SKM-1 treated with dmso at 0.1 percent for 144 hours (cell line): ENCODE measurements around the gene ABCA6.
A peak's percentile ranks its signal among the peaks of the same experiment; 100 is the strongest.
"Not testable (repeated sequence)": the region's sequence is repeated elsewhere in the genome, so short reads cannot be mapped to it uniquely, and the experiment has no call there.

Experiments
- DNase-seq: peaks from one replicate; lab custom pipeline; 2025; ENCODE audit not compliant: unreplicated experiment; lab: John Stamatoyannopoulos, UW

ABCA6 gene

GRCh38 chr17:69141431-69142174, at the start of gene ABCA6:
Gene ABCA6, minus strand, starts transcription at chr17:69141895. Its CDS starts 1,192 bp downstream, at chr17:69140703.
- no peak for DNase-seq

GRCh38 chr17:69188796-69189195, 47.1 kb upstream of the ABCA6 start:
- DNase-seq: no peak

- DNase-seq: no peak
Measured at GRCh38 chr17:69188064-69188463, 46.4 kb upstream of the ABCA6 start.

GRCh38 chr17:69187294-69187693, 45.6 kb upstream of the ABCA6 start:
- no peak for DNase-seq

GRCh38 chr17:69179227-69179952, 37.7 kb upstream of the ABCA6 start:
- no peak for DNase-seq

DNA sequence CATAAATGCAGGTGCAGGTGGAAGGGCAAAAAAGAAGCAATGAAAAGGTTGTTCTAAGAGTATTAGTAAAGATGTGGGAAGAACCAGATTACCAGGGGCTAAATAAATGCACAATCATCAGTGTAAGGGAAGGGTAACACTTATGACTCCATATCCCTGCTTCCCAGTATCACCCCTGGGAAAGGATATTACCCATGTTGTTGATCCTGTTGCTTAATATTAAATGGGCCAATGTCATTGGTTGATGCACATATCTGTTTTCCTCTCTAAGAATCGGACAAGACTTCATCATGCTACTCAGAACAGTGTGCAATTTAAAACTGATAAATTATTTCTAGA, 34.7 kb upstream of the ABCA6 start:
- DNase-seq: no peak

- peak; percentile 31 for DNase-seq
Measured at GRCh38 chr17:69175625-69176456, 34.1 kb upstream of the ABCA6 start.

DNA sequence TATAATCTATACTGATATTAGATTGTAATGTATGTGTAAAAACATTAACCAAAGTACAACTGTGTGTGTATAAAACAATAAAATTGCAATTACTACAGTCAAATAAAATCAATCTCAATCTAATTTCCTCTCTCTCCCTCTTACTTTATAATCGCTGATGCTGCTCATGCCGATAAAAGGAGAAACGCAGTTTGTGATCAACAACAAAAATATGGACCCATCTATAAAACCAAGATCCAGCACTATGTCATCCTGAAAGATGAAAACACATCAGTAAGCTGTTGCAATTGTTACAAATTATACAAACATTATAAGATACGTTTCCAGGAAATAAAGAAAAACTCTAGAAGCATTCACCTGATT, 33.5 kb upstream of the ABCA6 start:
- no peak for DNase-seq

DNA sequence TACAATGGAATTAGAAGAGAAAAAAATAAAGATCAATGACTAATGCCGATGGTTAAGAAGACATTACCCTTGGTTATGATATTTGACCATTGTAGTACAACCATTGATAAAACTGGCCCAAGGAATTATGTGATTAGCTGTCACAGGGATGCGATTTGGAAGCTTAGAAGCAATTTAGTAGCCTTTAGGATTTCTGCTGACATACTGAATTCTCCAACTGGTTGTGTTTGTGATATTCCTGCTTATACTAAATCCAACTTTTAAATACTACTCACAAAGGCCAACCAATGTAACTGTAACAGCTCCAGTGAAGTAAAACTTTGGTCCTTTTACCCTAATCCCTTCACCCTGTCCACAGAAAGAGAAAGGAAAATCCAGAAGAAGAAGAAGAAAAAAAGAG, 31.4 kb upstream of the ABCA6 start:
- DNase-seq: no peak

DNA sequence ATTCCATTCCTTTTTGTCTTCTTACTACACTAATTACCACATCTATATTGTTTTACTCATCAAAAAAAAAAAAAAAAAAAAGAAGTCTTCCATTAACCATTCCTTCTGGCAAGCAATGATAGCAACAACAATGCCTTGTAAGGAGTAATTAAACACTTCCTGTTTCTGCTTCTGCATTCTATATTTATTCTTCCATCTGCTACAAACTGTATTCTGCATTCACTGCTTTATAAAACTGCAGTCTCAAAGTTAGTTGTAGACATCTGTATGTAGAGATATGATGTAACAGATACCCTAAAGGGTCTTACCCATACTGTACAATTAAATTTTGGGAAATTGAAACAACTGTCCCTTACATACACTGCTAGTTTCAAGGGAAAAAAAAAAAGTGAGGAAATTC, 28.7 kb upstream of the ABCA6 start:
- DNase-seq: peak; percentile 16

GRCh38 chr17:69168642-69169041, 26.9 kb upstream of the ABCA6 start:
- DNase-seq: not testable (repeated sequence)

DNA sequence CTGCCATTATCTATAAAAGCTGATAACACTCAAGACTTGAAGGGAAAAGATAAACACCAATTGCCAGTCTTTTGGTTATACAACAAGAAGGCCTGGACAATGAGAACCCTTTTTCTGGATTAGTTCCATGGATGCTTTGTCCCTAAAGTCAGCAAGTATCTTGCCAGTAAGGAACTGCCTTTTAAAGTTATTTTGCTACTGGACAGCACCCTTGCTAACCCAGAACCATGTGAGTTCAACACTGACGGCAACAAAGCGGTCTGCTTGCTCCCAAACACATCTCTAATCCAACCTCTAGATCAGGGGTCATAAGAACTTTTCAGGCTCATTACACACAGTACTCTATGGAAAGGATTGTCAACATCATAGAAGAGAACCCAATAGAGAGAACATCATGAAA, 25.3 kb upstream of the ABCA6 start:
- no peak for DNase-seq

DNA sequence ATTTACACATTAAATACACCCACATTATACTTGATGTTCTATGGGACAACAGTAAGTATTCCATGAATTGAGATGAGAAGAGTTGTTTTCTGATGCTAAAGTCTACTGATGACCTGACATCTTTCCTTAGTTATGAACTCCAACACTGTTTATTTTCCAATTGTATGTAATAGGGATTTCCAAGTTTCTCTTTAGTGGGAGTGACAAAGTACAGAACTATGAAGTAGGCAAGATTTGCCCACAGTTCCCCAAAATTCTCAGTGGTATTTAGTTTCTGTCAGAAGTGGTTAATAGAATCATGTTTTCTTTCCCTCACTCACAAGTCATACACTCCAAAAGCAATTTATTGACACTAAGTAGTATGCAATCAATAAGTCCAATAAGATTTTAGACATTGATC, 22.5 kb upstream of the ABCA6 start:
- no peak for DNase-seq

DNA sequence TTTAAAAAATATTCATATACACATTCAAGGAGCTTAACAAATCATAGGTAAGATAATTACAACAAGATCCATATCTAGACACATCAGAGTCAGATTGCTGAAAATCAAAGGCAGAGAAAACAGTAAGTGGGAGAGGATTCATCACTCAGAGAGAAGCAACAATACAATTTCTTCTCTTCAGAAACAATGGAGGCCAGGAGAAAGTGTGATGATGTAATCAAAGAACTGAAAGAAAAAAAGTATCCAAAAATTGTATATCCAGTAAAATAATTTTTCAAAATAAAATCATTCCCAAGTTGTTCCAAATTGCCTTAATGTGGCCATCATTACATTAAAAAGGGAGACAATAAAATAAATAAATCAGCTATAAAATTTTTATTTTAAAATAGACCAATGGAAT, 17.7 kb upstream of the ABCA6 start:
- no peak for DNase-seq

- no peak for DNase-seq
Measured at GRCh38 chr17:69154267-69154666, 12.6 kb upstream of the ABCA6 start.

DNA sequence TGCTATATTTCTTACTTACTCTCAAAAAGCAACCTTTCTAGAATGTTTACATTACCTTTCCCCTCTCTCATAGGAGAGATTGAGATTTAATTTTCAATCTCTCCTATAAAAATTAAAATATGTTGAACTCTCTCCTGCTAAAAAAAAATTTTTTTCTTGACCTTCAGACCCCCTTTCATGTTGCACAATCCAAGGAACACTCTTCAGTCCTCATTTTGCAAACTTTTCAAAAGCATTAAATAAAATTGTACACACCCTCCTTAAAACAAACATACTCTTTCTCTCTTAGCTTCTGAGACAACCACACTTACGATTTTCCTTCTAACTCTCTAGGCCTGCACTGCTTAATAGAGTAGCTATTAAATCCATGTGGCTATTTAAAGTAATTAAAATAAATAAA, 8.6 kb upstream of the ABCA6 start:
- DNase-seq: no peak

DNA sequence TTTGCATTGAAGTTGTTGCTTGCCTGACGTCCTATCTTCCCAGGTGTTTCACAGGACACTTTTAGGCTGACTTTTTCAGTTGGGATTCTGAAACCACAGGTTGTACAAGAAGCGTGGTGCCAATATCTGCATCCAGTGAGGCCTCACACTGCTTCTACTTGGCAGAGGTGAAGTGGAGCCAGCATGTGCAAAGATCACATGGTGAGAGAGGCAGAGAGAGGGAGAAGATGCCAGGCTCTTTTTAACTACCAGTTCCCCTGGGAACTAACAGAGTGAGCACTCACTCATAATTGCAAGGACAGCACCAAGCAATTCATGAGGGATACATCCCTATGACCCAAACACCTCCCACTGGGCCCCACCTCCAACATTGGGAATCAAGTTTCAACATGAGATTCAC, 5.8 kb upstream of the ABCA6 start:
- DNase-seq: no peak

GRCh38 chr17:69144331-69145255, 2.9 kb upstream of the ABCA6 start:
- DNase-seq: no peak

- DNase-seq: no peak
Measured at GRCh38 chr17:69143683-69144231, 2.1 kb upstream of the ABCA6 start.

GRCh38 chr17:69143151-69143550, 1.5 kb upstream of the ABCA6 start:
- DNase-seq: no peak
